NCI-H524 treated with DMSO at 0.1 percent for 48 hours (cell line): ENCODE data around the gene MAPKAPK5.
"Not testable (repeated sequence)": the region's sequence is repeated elsewhere in the genome, so short reads cannot be mapped to it uniquely, and the experiment has no call there.

Experiments
- DNase-seq: peaks from one replicate; lab custom pipeline; 2025; lab: John Stamatoyannopoulos, UW

The MAPKAPK5 gene

DNA sequence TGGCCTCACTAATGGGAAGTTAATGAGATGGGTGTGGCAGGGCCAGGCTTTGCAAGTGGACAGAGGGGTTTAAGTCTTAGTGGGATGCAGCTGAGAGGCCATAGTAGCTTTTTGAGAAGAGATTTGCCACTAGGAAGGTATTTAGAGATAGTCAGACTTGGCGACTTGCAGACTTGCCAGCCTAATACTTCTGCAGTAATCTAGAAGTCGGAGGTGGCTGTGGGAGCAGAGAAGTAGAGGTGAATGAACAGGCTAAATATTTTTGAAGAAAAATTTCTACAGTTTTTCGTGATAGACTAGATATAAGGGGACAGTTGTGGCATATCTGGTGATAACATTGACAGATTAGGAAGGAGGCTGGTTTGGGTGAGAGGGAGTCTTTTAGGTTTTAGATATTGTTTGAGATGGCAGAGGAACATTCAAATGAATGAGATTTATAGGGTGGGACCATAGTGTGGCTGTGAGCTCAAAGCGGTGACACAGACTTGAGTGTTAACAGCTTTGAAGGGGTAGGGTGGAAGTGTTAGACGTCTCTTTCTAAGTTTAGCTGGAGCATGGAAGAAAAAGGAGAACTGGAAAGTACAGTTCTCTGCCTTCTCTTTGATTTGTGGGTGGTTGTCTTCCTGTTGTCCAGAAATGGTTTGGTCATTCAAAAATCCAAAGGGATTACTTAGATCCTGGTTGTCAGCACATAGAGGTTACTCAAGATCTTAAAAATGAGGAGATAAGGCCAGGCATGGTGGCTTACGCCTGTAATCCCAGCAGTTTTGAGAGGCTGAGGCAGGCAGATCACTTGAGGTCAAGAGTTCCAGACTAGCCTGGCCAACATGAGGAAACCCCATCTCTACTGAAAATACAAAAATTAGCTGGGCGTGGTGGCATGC lies 44.9 kb downstream of the MAPKAPK5 start:
- no peak for DNase-seq

- DNase-seq: no peak
These were observed 46.1 kb downstream of the MAPKAPK5 start for GRCh38 chr12:111887926-111888745.

DNA sequence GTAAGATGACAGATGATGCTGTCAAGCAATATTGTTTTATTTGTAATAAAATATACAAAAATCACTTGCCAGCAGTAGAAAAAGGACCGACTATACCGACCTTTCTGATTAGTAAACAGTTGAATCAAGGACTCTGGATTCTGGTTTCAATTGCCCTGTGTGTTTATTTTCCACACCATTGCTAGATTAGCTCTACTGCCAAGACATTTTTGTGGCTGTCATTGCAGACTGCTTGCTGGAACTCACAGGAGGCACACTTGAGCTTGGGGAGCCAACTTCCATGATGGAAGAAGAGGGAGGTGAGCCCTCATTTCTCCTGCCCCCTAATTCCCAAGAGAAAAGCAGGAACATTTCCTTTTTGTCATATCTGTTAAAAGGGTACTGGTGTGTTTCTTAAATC lies 51.3 kb downstream of the MAPKAPK5 start:
- DNase-seq: no peak

- no peak for DNase-seq
These were observed 52.5 kb downstream of the MAPKAPK5 start for GRCh38 chr12:111894556-111894955.

DNA sequence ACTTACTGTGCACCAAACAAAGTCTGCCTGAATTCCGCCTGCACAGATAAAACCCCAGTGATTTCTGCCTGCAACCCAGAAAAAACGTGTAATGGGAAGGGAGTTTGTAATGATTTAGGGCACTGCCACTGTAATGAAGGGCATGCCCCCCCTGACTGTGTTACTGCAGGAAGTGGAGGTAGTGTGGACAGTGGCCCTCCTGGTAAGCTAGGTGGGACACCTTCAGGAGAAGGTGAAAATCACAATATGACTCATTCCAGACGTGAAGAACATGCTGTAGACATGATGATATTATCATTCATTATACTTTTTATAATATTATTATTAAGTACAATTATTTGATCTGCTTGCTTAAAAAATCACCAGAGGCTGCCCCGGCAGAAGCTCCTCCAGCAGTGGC lies 59.2 kb downstream of the MAPKAPK5 start:
- DNase-seq: no peak

DNA sequence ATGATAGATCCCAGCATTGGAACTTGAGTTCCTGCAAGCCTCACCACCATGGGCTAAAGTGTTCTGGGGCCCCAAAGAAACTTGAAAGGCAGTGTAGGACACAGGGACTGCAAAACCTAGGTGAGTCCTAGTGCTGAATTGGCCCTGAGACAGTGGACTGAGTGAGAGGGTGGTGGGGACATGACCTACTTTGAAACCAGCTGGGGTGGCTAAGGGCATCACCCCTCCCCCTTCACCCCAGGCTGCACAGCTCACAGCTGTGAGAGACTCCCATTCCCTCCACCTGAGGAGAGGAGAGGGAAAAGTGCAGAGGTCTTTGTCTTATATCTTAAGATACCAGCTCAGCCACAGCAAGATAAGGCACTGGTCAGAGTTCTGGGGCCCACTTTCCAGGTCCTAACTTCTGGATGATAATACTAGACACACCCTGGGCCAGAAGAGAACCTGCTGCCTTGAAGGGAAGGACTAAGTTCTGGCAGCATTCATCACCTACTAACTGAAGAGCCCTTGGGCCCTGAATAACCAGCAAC lies 62.5 kb downstream of the MAPKAPK5 start:
- DNase-seq: no peak

DNA sequence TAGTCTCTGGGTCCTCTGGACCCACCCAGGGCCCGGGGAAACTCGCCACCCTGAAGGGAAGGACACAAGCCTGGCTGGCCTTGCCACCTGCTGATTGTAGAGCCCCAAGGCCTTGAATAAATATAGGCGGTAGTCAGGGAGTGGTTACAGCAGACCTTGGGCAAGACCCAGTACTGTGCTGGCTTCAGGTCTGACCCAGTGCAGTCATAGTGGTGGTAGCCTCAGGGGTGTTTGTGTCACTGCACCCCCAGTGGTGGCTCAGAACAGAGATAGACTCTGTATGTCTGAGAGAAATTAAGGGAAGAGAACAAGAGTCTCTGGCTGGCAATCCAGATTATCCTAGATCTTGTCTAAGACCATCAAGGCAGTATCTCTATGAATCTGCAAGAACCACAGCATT lies 63.5 kb downstream of the MAPKAPK5 start:
- no peak for DNase-seq

DNA sequence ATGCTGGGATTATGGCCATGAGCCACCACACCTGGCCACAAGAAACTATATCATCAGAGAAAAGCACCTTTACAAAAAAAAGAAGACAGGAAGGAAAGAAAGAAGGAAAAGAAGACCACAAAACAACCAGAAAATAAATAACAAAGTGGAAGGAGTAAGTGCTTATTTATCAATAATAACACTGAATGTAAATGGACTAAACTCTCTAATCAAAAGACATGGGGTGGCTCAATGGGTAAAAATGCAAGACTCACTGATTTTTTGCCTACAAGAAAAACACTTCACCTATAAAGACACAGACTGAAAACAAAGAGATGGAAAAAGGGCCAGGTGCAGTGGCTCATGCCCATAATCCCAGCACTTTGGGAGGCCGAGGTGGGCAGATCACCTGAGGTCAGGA lies 65.7 kb downstream of the MAPKAPK5 start:
- no peak for DNase-seq

DNA sequence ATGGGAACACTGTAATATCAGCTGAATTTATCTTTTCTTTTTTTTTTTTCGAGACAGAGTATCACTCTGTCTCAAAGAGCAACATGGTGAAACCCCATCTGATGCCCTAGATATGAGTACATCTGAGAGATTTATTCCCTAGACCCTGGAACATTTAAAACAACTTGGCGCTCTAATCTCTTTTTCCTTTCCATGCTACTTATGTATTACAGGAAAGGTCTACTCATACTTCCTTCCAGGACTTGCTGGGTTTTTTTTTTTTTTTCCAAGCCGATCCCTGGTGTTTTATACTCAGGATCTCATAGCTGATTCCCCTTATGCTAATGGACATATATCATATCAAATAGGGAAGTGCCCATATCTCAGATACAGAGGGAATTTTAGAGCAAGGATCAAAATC lies 83.1 kb downstream of the MAPKAPK5 start:
- no peak for DNase-seq

GRCh38 chr12:111926631-111927030 lies 84.6 kb downstream of the MAPKAPK5 start:
- no peak for DNase-seq

- DNase-seq: no peak
These were observed 85.3 kb downstream of the MAPKAPK5 start for GRCh38 chr12:111927346-111927745.

- no peak for DNase-seq
These were observed 90.2 kb downstream of the MAPKAPK5 start for GRCh38 chr12:111932241-111932640.

GRCh38 chr12:111936869-111937268 lies 94.8 kb downstream of the MAPKAPK5 start:
- no peak for DNase-seq

- DNase-seq: no peak
These were observed 95.4 kb downstream of the MAPKAPK5 start for GRCh38 chr12:111937429-111937828.

- DNase-seq: no peak
These were observed 100.5 kb downstream of the MAPKAPK5 start for GRCh38 chr12:111942557-111942956.

- DNase-seq: no peak
These were observed 101.9 kb downstream of the MAPKAPK5 start for GRCh38 chr12:111943929-111944328.

DNA sequence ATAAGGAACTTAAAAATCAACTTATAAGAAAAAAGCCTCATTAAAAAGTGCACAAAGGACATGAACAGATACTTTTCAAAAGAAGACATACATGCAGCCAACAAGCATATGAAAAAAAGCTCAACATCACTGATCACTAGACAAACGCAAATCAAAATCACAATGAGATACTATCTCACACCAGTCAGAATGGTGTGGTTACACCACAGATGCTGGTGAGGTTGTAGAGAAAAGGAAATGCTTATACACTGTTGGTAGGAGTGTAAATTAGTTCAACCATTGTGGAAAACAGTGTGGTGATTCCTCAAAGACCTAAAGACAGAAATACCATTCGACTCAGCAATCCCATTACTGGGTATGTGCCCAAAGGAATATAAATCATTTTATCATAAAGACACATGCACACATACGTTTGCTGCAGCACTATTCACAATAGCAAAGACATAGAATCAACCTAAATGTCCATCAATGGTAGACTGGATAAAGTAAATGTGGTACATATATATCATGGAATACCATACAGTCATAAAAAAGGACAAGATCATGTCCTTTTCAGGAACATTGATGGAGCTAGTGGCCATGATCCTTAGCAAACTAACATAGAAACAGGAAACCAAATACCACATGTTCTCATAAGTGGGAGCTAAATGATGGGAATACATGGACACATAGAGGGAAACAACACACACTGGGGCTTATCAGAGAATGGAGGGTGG lies 109.1 kb downstream of the MAPKAPK5 start:
- DNase-seq: not testable (repeated sequence)
